Measurements from ENCODE around the gene DLX4. TPM values are rescaled to one million over a fixed set of nuclear protein-coding genes. Genes with fewer than 3 reads are reported as not detected.

The DLX4 gene
- total and polyA plus RNA-seq, 2 donors (not counting 3 experiments of a cell fraction or from before 2014, with no cell fraction given): not detected

DNA sequence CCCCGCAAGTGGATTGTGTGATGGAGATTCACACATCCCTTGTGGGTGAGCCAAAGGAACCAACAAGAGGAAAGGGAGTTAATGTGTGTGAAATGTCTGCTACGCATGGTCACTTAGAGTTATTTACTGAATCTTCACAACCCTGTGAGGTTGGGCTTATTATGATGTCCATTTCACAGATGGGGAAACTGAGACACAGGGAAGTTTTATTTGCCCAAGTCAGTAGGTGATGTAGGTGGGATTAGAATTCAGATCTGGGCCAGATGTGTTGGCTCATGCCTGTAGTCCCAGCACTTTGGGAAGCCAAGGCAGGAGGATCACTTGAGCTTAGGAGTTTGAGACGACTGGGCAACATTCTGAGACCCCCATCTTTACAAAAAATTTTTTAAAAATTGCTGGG lies 11.6 kb upstream of the DLX4 start:
- Histone ChIP-seq H3K27me3 (ENCODE audit: control insufficient read depth in 2 of 2, insufficient read depth in 2 of 2, low read length in 2 of 2) (peaks cover 5 to 13% of the 10 kb centered on the region in 2 experiments), H3K27ac (ENCODE audit: insufficient read depth, low read depth, low read length) (no peak overlapping the region), H3K9me1 (replicated peaks; ENCODE audit: control insufficient read depth, extremely low read depth, insufficient read depth, low read length) (no peaks in the 10 kb centered on the region), H3K9ac (replicated peaks; ENCODE audit: extremely low read depth, insufficient read depth, low read length) (no peak overlapping the region), H3K4me2 (ENCODE audit: insufficient read depth, low read length) (no peak overlapping the region), H3K4me1 (ENCODE audit: control insufficient read depth, extremely low read depth, insufficient read depth, low read length) (peaks cover 10% of the 10 kb centered on the region), H3K4me3 (replicated peaks in 1 of 3; ENCODE audit: insufficient read depth in 1 of 3, low read depth in 1 of 3, low read length in 3 of 3) (no peak overlapping the region), H2AFZ (ENCODE audit: low read depth, low read length) (no peak overlapping the region), H3K9me3 (replicated peaks; ENCODE audit: control insufficient read depth, insufficient read depth, low read length) (no peaks in the 10 kb centered on the region), H3K36me3 (ENCODE audit: control insufficient read depth in 2 of 2, extremely low read depth in 1 of 2, insufficient read depth in 2 of 2, low read length in 2 of 2) (no peaks in the 10 kb centered on the region), H4K20me1 (replicated peaks; ENCODE audit: control insufficient read depth, extremely low read depth, insufficient read depth, low read length) (no peaks in the 10 kb centered on the region), H3K79me2 (ENCODE audit: control insufficient read depth, insufficient read depth, low read length) (no peaks in the 10 kb centered on the region)
- no peak for FAIRE-seq
- DNase-seq (ENCODE audit: low read depth, low spot score): no peak
- dilution Hi-C loops (cut with MboI; ENCODE audit: extremely low pct_ligation_motif_present, low sequenced_read_pairs): no loop called here
- POLR2A ChIA-PET: no interaction called here
- intact Hi-C loops (cut with micrococcal nuclease): no loop called here
- TF ChIP-seq, protein P1, sequence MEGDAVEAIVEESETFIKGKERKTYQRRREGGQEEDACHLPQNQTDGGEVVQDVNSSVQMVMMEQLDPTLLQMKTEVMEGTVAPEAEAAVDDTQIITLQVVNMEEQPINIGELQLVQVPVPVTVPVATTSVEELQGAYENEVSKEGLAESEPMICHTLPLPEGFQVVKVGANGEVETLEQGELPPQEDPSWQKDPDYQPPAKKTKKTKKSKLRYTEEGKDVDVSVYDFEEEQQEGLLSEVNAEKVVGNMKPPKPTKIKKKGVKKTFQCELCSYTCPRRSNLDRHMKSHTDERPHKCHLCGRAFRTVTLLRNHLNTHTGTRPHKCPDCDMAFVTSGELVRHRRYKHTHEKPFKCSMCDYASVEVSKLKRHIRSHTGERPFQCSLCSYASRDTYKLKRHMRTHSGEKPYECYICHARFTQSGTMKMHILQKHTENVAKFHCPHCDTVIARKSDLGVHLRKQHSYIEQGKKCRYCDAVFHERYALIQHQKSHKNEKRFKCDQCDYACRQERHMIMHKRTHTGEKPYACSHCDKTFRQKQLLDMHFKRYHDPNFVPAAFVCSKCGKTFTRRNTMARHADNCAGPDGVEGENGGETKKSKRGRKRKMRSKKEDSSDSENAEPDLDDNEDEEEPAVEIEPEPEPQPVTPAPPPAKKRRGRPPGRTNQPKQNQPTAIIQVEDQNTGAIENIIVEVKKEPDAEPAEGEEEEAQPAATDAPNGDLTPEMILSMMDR (IDR thresholded peaks at IDR 0.05; ENCODE audit: extremely low read depth in 1 of 2, insufficient read depth in 1 of 2, low read depth in 1 of 2, low read length in 2 of 2): no peak
- no peak for TF ChIP-seq GATA2 (IDR thresholded peaks at IDR 0.05; ENCODE audit: insufficient read depth, insufficient read length, low read depth, low read length)
- TF ChIP-seq MYC (IDR thresholded peaks at IDR 0.05; ENCODE audit: low read depth, low read length): no peak
- no peak for TF ChIP-seq JUN (IDR thresholded peaks at IDR 0.05; ENCODE audit: borderline replicate concordance, insufficient read depth, insufficient read length, low read depth)
- no peak for TF ChIP-seq POLR2A (IDR thresholded peaks at IDR 0.05; ENCODE audit: low read depth, low read length)
- no peak for TF ChIP-seq FOS (IDR thresholded peaks at IDR 0.05; ENCODE audit: borderline replicate concordance, insufficient read depth, low read length)
- no peak for TF ChIP-seq EZH2 (IDR thresholded peaks at IDR 0.05; ENCODE audit: borderline replicate concordance, low read depth, low read length, severe bottlenecking)
- TF ChIP-seq POLR2AphosphoS5 (IDR thresholded peaks at IDR 0.05; ENCODE audit: insufficient read depth, low read depth, low read length): no peak
- BruUV-seq (replicated peaks): no TSS peak
- CTCF ChIA-PET: interaction anchor here (0.9 to 3.2 kb wide), 6 partner anchors 10 to 77 kb away, joined by 3 to 19 read pairs (median 4); partner anchors contain the start of gene DLX3

Data from endothelial cell of umbilical vein (primary cell).